ENCODE data around the gene NTN4. TPM values are rescaled to one million over a fixed set of nuclear protein-coding genes. Genes with fewer than 3 reads are reported as not detected.

Gene NTN4
- total RNA-seq, 1 donor from 2014 or later: not detected

DNA sequence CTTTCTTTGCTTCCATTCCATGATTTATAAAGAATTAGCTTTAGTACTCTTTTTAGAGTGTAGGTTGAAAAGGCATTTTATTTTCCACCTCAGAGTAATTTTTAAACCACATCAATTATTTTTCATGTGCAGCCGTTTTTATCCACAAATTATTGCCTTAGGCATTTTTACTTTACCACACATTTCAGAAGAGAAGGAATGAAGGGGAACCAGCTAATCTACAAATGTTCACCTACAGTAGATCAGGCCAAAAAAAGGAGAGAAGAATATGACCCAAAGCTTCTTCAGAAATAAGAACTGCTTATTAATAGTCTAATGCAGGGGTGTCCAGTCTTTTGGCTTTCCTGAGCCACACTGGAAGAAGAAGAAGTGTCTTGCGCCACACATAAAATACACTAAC, 19.8 kb upstream of the NTN4 start:
- Mint-ChIP-seq H3K4me1 (ENCODE audit: low read depth) (no peaks in the 10 kb centered on the region), H3K4me3 (ENCODE audit: low read depth) (no peak overlapping the region), H3K27me3 (ENCODE audit: low read depth) (peaks cover 37% of the 10 kb centered on the region), H3K9me3 (no peaks in the 10 kb centered on the region), H3K36me3 (ENCODE audit: low read depth) (no peaks in the 10 kb centered on the region), H3K27ac (no peak overlapping the region)
- DNase-seq (ENCODE audit: low spot score): no peak
- intact Hi-C loops (cut with micrococcal nuclease): loop anchor here (10.0 kb wide), 1 partner anchor 186 kb away; no protein-coding TSS in a partner anchor

DNA sequence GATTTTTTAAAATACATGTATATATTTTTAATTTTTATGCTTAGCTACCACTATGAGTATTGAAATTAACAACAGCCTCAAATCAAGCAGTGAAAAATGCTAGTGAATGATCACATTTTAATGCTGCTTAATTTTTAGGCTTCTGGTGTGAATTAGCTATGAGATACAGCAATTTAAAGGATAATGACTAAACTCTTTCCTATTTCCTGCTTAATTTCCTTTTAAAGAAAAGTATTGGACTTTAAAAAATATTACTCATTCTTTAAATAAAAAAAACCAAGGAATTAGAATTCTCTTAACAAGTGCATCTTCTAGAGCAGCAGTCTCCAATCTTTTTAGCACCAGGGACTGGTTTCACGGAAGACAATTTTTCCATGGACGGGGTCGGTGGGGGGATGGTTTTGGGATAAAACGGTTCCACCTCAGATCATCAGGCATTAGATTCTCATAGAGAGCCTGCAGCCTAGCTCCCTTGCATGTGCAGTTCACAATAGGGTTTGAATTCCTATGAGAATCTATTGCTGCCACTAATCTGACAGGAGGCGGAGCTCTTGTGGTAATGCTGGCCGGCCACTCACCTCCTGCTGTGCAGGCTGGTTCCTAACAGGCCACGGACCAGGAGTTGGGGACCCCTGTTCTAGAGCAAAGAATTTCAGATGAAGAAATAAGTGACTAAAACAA, 18.6 kb upstream of the NTN4 start:
- DNase-seq (ENCODE audit: low spot score): no peak
- Mint-ChIP-seq H3K4me3 (ENCODE audit: low read depth) (no peak overlapping the region), H3K4me1 (ENCODE audit: low read depth) (no peaks in the 10 kb centered on the region), H3K9me3 (no peaks in the 10 kb centered on the region), H3K36me3 (ENCODE audit: low read depth) (no peaks in the 10 kb centered on the region), H3K27ac (no peak overlapping the region), H3K27me3 (ENCODE audit: low read depth) (peaks cover 36% of the 10 kb centered on the region)
- intact Hi-C loops (cut with micrococcal nuclease): no loop called here

- no peak for DNase-seq (ENCODE audit: low spot score)
- Mint-ChIP-seq H3K27ac (no peak overlapping the region), H3K36me3 (ENCODE audit: low read depth) (no peaks in the 10 kb centered on the region), H3K9me3 (no peaks in the 10 kb centered on the region), H3K27me3 (ENCODE audit: low read depth) (peaks cover 41% of the 10 kb centered on the region), H3K4me1 (ENCODE audit: low read depth) (no peaks in the 10 kb centered on the region), H3K4me3 (ENCODE audit: low read depth) (no peak overlapping the region)
- intact Hi-C loops (cut with micrococcal nuclease): no loop called here
These were observed 17.6 kb upstream of the NTN4 start for GRCh38 chr12:95808146-95808545.

DNA sequence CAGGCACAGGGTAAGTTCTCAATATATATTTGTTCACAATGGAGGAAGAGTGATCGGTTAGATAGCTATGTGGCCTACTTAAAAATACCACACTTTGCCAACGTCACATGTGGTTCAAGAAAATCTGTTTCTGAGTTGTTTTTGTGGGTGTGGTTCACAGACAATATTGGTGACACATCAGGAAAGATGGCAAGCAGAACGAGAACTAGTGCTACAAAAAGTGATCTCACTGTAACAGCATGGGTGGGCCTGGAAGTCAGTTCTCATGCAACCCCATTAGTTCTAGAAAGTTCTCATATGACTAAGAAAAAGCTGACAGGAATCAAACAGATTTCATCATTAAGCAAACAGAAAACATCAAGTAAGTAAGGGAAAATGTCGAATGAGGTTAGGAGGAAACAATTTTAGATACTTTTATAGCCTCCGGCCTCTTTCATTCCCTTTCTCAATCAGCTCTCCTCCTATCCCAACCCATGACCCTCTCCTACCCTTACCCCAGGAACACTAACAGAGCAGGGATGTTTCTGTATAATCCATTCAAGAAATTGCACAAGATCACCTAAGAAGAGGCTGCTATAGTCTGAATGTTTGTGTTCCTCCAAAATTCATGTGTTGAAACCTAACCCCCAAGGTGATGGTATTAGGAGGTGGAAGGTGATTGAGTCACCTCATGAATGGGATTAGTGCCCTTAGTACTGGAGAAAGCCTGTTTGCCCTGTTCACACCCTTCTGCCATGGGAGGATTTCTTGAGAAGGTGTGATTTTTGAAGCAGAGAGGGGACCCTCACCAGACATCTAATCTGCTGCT, 15.5 kb upstream of the NTN4 start:
- H3K4me1 Mint-ChIP-seq (ENCODE audit: low read depth): no peaks in the 10 kb centered on the region
- intact Hi-C loops (cut with micrococcal nuclease): no loop called here
- H3K36me3 Mint-ChIP-seq (ENCODE audit: low read depth): no peaks in the 10 kb centered on the region
- H3K27me3 Mint-ChIP-seq (ENCODE audit: low read depth): peaks cover 29% of the 10 kb centered on the region
- DNase-seq (ENCODE audit: low spot score): no peak
- H3K27ac Mint-ChIP-seq: no peak overlapping the region
- H3K4me3 Mint-ChIP-seq (ENCODE audit: low read depth): no peak overlapping the region
- no peaks in the 10 kb centered on the region for H3K9me3 Mint-ChIP-seq

DNA sequence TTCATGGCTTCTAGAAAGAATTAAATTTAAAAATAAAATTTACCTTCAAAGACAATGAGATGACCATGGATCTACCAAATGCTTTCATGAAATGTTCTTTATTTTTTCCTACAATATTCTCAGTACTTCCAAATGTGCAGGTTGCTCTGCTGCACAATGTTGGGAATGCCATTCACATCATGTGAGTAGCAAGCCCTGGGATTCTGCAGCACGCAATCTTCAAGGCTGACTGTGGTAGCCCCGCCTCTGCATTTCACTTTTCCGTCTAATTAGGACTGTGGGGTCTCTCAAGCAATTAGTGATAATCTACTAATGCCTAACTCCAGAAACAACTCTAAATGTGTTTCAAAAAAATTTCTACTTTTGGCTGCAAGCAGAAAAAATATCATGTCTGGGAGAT, 13.7 kb upstream of the NTN4 start:
- Mint-ChIP-seq H3K27ac (no peak overlapping the region), H3K27me3 (ENCODE audit: low read depth) (peaks cover 25% of the 10 kb centered on the region), H3K9me3 (no peaks in the 10 kb centered on the region), H3K36me3 (ENCODE audit: low read depth) (no peaks in the 10 kb centered on the region), H3K4me1 (ENCODE audit: low read depth) (no peaks in the 10 kb centered on the region), H3K4me3 (ENCODE audit: low read depth) (no peak overlapping the region)
- intact Hi-C loops (cut with micrococcal nuclease): no loop called here
- no peak for DNase-seq (ENCODE audit: low spot score)

DNA sequence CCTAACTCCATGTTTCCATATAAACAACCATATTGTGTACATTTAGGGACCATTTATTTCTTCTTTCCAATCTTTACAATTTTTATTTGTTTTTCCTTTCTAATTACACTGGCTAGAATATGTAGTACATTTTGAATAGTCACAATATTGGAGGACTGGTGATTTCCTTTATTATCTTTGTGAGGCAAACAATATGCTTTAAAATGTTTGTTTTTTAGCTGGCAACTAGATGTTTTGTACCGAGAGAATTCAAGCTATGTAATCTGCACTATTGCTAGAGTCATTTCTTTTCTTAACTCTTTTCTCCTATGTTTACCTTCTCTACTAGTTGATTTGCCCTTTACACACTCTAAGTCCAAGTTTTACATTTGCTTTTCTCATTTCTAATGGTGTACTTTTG, 13.3 kb upstream of the NTN4 start:
- H3K36me3 Mint-ChIP-seq (ENCODE audit: low read depth): no peaks in the 10 kb centered on the region
- H3K27me3 Mint-ChIP-seq (ENCODE audit: low read depth): peaks cover 24% of the 10 kb centered on the region
- no peak for DNase-seq (ENCODE audit: low spot score)
- H3K27ac Mint-ChIP-seq: no peak overlapping the region
- H3K9me3 Mint-ChIP-seq: no peaks in the 10 kb centered on the region
- intact Hi-C loops (cut with micrococcal nuclease): no loop called here
- H3K4me1 Mint-ChIP-seq (ENCODE audit: low read depth): no peaks in the 10 kb centered on the region
- no peak overlapping the region for H3K4me3 Mint-ChIP-seq (ENCODE audit: low read depth)

DNA sequence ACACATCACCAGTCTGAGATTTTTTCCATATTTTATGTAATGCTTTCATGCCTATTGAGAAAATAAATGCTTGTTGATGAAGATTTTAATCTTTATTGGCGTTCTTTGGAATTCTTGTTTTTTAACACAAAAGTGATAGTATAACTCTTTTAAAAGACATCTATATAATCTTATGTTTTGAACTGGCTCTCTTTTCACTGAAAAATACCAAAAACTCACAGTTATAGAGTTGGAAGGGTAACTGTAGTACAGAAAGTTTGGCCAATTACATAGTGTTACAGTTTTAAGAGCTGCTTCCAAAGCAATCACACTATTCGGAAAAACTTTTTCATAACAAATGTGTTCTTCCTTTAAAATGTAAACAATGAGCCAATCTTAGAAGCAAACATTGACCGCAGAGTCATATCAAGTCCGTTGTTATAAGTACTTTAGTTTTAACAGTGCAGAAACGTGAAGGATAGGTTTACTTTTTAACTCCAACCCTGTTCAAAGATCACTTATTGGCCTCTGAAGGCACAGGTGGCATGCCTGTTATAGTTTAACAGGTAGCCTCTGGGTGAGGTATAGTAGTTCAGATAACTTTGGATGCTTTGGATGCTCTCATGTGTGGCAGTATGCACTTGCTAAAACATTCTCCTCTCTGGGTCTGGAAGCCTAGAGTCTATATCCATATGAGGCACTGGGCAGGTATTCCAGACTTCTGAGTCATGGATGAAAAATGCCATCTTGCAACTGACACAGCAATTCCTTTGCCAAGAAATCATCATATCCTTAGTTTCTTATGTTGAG, 12.1 kb upstream of the NTN4 start:
- no peak overlapping the region for H3K4me3 Mint-ChIP-seq (ENCODE audit: low read depth)
- no peak overlapping the region for H3K27ac Mint-ChIP-seq
- no peaks in the 10 kb centered on the region for H3K9me3 Mint-ChIP-seq
- peaks cover 25% of the 10 kb centered on the region for H3K27me3 Mint-ChIP-seq (ENCODE audit: low read depth)
- no peak for DNase-seq (ENCODE audit: low spot score)
- H3K36me3 Mint-ChIP-seq (ENCODE audit: low read depth): no peaks in the 10 kb centered on the region
- intact Hi-C loops (cut with micrococcal nuclease): no loop called here
- H3K4me1 Mint-ChIP-seq (ENCODE audit: low read depth): no peaks in the 10 kb centered on the region

- no peaks in the 10 kb centered on the region for H3K9me3 Mint-ChIP-seq
- peaks cover 57% of the 10 kb centered on the region for H3K27me3 Mint-ChIP-seq (ENCODE audit: low read depth)
- H3K4me3 Mint-ChIP-seq (ENCODE audit: low read depth): no peak overlapping the region
- no peak overlapping the region for H3K27ac Mint-ChIP-seq
- intact Hi-C loops (cut with micrococcal nuclease): loop anchor here (10.0 kb wide), 1 partner anchor 252 kb away; no protein-coding TSS in a partner anchor
- DNase-seq (ENCODE audit: low spot score): no peak
- H3K4me1 Mint-ChIP-seq (ENCODE audit: low read depth): peaks cover 3% of the 10 kb centered on the region
- no peaks in the 10 kb centered on the region for H3K36me3 Mint-ChIP-seq (ENCODE audit: low read depth)
These were observed 6.4 kb upstream of the NTN4 start for GRCh38 chr12:95796982-95797289.

- Mint-ChIP-seq H3K9me3 (no peaks in the 10 kb centered on the region), H3K36me3 (ENCODE audit: low read depth) (no peaks in the 10 kb centered on the region), H3K27me3 (ENCODE audit: low read depth) (peaks cover 62% of the 10 kb centered on the region), H3K4me1 (ENCODE audit: low read depth) (peaks cover 4% of the 10 kb centered on the region), H3K27ac (no peak overlapping the region), H3K4me3 (ENCODE audit: low read depth) (no peak overlapping the region)
- intact Hi-C loops (cut with micrococcal nuclease): loop anchor here (10.0 kb wide), 1 partner anchor 252 kb away; no protein-coding TSS in a partner anchor
- no peak for DNase-seq (ENCODE audit: low spot score)
These were observed 5.8 kb upstream of the NTN4 start for GRCh38 chr12:95796225-95796981.

- Mint-ChIP-seq H3K27me3 (ENCODE audit: low read depth) (peaks cover 82% of the 10 kb centered on the region), H3K36me3 (ENCODE audit: low read depth) (no peaks in the 10 kb centered on the region), H3K9me3 (no peaks in the 10 kb centered on the region), H3K4me3 (ENCODE audit: low read depth) (peak overlapping the region; percentile 70), H3K4me1 (ENCODE audit: low read depth) (peaks cover 9% of the 10 kb centered on the region), H3K27ac (no peak overlapping the region)
- intact Hi-C loops (cut with micrococcal nuclease): loop anchor here (5.0 to 10.0 kb wide), 2 partner anchors 66 to 246 kb away; partner anchors contain the start of gene SNRPF
- no peak for DNase-seq (ENCODE audit: low spot score)
These were observed 619 bp upstream of the NTN4 start for GRCh38 chr12:95790917-95791849.

GRCh38 chr12:95789126-95790032, 1.2 kb downstream of the NTN4 start:
- peak overlapping the region; percentile 51 for H3K4me3 Mint-ChIP-seq (ENCODE audit: low read depth)
- no peak for DNase-seq (ENCODE audit: low spot score)
- no peaks in the 10 kb centered on the region for H3K9me3 Mint-ChIP-seq
- H3K4me1 Mint-ChIP-seq (ENCODE audit: low read depth): peaks cover 9% of the 10 kb centered on the region
- no peaks in the 10 kb centered on the region for H3K36me3 Mint-ChIP-seq (ENCODE audit: low read depth)
- intact Hi-C loops (cut with micrococcal nuclease): loop anchor here (5.0 to 10.0 kb wide), 2 partner anchors 68 to 245 kb away; partner anchors contain the start of gene SNRPF
- no peak overlapping the region for H3K27ac Mint-ChIP-seq
- H3K27me3 Mint-ChIP-seq (ENCODE audit: low read depth): peaks cover 80% of the 10 kb centered on the region
